ENCODE results near the gene BNIP3. TPM values are rescaled to one million over a fixed set of nuclear protein-coding genes. Genes with fewer than 3 reads are reported as not detected.

Gene BNIP3
- total RNA-seq, 4 donors from 2014 or later = 118 to 175 (median 137) TPM

DNA sequence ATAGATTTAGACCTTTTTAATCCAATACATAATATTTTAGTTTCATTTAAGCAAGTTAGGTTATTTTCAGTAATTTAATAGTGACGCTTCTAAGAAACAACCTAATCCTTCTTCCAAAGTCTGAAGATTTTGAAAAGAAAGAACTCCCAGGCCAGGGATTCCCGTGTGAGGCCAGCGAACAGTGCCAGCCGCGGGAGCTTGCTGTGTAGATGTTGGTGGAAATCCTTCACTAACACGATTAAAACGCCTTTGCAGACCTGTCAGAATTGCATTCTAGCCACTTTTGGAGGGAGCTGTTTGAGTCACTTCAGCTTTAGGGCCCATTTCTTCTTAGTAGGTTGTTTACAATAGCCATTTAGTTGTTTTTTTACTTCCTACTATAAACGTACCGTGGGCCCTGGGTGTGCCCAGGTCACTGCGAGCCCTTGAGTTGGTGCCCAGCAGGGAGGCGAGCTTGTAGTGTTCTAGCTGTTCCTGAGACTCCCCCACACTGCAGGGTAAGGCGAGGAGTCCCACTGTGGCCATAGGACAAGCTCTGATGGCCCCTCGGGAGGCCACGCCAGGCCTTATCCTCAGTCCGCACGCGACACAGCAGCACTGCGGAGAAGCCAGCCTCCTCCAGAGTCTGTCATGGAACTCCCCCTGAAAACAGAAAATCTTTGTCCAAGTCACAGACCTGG, 48.6 kb downstream of the BNIP3 start:
- DNase-seq (ENCODE audit: low spot score in 2 of 2) = no peak
- 91% methylated on average over 15 to 18 of the region's 18 CpGs for WGBS, 2 donors
- H3K9me3 ChIP-seq = no peaks in the 10 kb centered on the region
- H3K36me3 ChIP-seq = peaks cover 0 to 38% (median 6%) of the 10 kb centered on the region in 3 donors
- no peaks in the 10 kb centered on the region for H3K27me3 ChIP-seq
- H3K27ac ChIP-seq = no peak overlapping the region
- H3K4me3 ChIP-seq = no peak overlapping the region
- H3K4me1 ChIP-seq = peaks cover 0 to 55% (median 15%) of the 10 kb centered on the region in 4 donors
- TF ChIP-seq POLR2A (IDR thresholded peaks at IDR 0.05) = no peak

DNA sequence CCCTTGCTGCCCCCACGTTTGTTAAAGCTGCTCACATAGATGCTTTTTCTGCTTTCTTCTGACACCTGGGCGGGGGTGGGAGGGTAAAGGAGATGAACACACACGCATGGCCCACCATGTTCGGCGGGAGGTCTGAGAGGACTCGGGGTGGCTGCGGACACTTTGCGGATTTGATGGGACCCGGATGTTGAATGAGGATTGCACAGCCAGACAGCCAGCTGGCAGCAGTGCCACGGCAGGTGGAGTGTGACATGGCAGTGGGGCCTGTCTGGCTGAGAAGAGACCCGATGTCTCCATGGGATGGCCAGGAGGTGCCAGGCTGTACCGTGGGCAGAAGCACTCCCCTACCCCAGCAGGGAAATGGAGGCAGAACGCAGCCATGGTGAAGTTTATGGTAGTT, 49.7 kb downstream of the BNIP3 start:
- peaks cover 0 to 26% (median 3%) of the 10 kb centered on the region in 3 donors for H3K36me3 ChIP-seq
- DNase-seq (ENCODE audit: low spot score in 2 of 2) = no peak

DNA sequence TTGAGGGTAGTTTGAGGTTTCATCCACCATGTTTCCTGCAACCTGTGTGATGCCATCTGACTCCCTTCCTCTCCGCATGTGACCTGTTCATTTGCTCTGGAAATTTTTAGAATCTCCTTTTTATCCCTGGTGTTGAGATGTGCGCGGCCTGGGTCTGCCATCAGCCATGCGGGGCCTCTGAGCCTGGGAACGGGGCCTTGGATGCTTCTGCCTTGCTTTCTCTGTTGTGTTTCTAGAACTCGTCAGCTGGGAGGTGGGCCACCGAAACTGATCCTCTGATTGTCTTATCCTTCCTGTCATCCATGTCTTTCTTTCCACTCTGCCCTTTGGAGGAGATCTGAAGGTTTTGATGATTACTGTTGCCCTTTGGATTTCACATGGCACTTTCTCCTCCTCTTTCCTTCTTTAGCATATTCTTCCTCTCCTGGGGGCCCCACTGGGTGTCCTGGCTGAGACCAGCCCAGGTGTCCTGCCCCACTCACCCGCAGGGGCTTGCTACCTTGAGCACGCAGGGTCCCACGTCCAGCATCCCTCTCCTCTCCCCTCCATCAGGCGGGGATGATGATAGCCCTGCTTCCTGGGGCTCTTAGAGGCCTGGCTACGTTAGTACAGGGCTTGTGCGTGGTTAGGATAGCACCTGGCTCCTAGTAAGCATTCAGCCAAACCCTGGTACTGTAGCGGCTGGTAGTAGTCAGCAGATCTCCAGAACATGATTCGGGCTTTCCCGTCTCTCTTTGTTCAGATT, 51.0 kb downstream of the BNIP3 start:
- Histone ChIP-seq H3K36me3 (peaks cover 0 to 14% (median 3%) of the 10 kb centered on the region in 3 donors), H3K27ac (no peak overlapping the region), H3K9me3 (peaks cover 0 to under 1% (median 0%) of the 10 kb centered on the region in 4 donors), H3K27me3 (no peaks in the 10 kb centered on the region), H3K4me1 (peaks cover 0 to 65% (median 20%) of the 10 kb centered on the region in 4 donors), H3K4me3 (no peak overlapping the region)
- TF ChIP-seq EP300 (IDR thresholded peaks at IDR 0.05) = no peak
- no peak for TF ChIP-seq POLR2A (IDR thresholded peaks at IDR 0.05)
- TF ChIP-seq, protein P1, sequence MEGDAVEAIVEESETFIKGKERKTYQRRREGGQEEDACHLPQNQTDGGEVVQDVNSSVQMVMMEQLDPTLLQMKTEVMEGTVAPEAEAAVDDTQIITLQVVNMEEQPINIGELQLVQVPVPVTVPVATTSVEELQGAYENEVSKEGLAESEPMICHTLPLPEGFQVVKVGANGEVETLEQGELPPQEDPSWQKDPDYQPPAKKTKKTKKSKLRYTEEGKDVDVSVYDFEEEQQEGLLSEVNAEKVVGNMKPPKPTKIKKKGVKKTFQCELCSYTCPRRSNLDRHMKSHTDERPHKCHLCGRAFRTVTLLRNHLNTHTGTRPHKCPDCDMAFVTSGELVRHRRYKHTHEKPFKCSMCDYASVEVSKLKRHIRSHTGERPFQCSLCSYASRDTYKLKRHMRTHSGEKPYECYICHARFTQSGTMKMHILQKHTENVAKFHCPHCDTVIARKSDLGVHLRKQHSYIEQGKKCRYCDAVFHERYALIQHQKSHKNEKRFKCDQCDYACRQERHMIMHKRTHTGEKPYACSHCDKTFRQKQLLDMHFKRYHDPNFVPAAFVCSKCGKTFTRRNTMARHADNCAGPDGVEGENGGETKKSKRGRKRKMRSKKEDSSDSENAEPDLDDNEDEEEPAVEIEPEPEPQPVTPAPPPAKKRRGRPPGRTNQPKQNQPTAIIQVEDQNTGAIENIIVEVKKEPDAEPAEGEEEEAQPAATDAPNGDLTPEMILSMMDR (IDR thresholded peaks at IDR 0.05) = no peak
- no peak for DNase-seq (ENCODE audit: low spot score in 2 of 2)
- WGBS, 2 donors = 87 to 91% methylated on average over 16 of the region's 16 CpGs

More for the DNA sequence above, 49.7 kb downstream of the BNIP3 start:
- no peak overlapping the region for H3K4me3 ChIP-seq
- peaks cover 0 to 65% (median 20%) of the 10 kb centered on the region in 4 donors for H3K4me1 ChIP-seq
- 91% methylated on average over 13 of the region's 13 CpGs for WGBS, 2 donors
- no peak overlapping the region for H3K27ac ChIP-seq
- no peaks in the 10 kb centered on the region for H3K9me3 ChIP-seq
- TF ChIP-seq, protein P1 (IDR thresholded peaks at IDR 0.05) = no peak
- TF ChIP-seq EP300 (IDR thresholded peaks at IDR 0.05) (no peak), POLR2A (IDR thresholded peaks at IDR 0.05) (no peak)
- H3K27me3 ChIP-seq = no peaks in the 10 kb centered on the region

DNA sequence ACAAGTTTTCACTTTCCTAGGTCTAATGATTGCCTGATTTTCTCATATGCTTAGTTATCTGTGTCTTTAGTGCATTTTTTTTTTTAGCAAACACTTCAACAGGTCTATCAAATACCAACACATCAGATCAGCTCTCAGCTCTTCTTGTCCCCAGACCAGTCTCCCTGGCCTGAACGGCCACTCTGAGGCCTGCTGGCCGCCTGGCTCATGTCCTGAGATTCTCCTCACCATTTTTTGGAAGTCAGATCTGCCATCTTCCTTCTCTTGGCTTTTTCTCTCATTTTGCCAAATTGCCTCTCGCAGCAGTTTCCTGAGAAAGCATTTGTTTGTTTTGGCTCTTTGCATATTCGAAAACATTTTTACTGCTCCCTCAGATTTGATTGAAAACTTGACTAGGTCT, 51.6 kb downstream of the BNIP3 start:
- Histone ChIP-seq H3K4me3 (no peak overlapping the region), H3K9me3 (peaks cover 0 to 7% (median 0%) of the 10 kb centered on the region in 4 donors), H3K27ac (no peak overlapping the region), H3K27me3 (no peaks in the 10 kb centered on the region), H3K4me1 (peaks cover 0 to 65% (median 20%) of the 10 kb centered on the region in 4 donors), H3K36me3 (peaks cover 0 to 11% (median 3%) of the 10 kb centered on the region in 3 donors)
- DNase-seq (ENCODE audit: low spot score in 2 of 2) = no peak
- 57 to 61% methylated on average over 4 of the region's 4 CpGs for WGBS, 2 donors
- no peak for TF ChIP-seq POLR2A (IDR thresholded peaks at IDR 0.05)
- no peak for TF ChIP-seq EP300 (IDR thresholded peaks at IDR 0.05)
- TF ChIP-seq, protein P1 (IDR thresholded peaks at IDR 0.05) = no peak

DNA sequence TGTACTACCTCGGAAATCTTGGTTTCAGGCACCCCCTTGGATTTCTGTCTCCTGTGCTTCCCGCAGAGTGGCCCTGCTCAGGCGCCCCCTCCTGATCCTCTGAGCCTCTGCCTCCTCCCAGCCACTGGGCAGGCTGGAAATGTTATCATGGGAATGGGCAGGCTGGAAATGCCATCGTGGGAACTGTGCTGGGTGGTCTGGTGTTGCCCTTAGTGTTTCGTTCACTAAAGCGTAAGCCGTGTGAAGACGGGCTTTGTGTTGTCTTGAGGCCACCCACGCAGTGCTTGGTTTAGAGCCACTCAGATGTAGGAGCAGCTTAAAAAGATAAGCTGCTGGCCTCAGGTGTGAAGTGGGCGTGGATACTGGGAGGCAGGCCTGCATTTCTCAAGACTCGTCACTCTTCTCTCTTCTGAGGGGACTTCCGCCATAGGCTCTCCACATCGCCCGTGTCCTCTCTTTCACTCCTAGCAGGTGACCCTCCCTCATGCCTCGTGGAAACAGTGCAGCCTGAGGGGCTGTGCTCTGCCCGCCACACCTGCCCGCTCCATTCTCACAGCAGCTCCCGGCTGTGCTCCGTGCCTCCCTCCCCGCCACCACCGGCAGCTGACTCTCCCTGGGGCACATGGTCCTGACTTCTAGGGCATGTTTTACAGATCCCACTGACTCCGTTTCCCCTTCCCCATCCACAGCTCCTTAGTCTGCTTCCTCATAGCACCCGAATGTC, 52.4 kb downstream of the BNIP3 start:
- DNase-seq (ENCODE audit: low spot score in 2 of 2) = no peak
- no peak for TF ChIP-seq EP300 (IDR thresholded peaks at IDR 0.05)
- TF ChIP-seq, protein P1 (IDR thresholded peaks at IDR 0.05) = no peak
- no peak for TF ChIP-seq POLR2A (IDR thresholded peaks at IDR 0.05)
- Histone ChIP-seq H3K4me3 (no peak overlapping the region), H3K36me3 (peaks cover 0 to 3% (median 0%) of the 10 kb centered on the region in 3 donors), H3K4me1 (peaks cover 0 to 60% (median 20%) of the 10 kb centered on the region in 4 donors), H3K9me3 (peaks cover 0 to 12% (median 0%) of the 10 kb centered on the region in 4 donors), H3K27ac (peak overlapping the region in 1 of 4 donors; percentile 5), H3K27me3 (no peaks in the 10 kb centered on the region)
- 79 to 83% methylated on average over 23 of the region's 23 CpGs for WGBS, 2 donors

Data from tibial nerve (tissue), 4 donors.